ENCODE measurements around the gene FPR1.
A peak's percentile ranks its signal among the peaks of the same experiment; 100 is the strongest.
"Not testable (repeated sequence)": the region's sequence is repeated elsewhere in the genome, so short reads cannot be mapped to it uniquely, and the experiment has no call there.

The FPR1 gene

DNA sequence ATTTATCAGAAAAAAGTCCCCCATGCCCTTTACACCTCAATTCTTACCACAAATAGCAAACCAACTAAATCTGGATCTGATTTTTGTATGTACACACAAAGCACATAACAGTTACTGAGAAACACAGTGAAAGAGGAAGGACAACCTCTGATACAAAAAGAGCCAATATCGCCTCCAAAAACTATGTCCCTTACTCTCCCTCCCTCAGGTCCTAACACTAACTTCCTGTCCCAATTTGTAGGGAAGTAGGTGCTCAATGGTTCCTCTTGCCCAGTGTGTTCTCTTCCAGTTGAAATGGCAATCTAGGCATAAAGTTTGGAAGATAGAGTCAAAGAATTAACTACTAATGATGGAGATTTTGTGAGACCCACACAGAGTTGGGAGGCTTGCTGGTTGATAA is 27.5 kb upstream of the FPR1 start:
- DNase-seq = no peak

- peak; percentile 3 for DNase-seq
Observed at GRCh38 chr19:51777570-51778462, 26.1 kb upstream of the FPR1 start.

- DNase-seq = not testable (repeated sequence)
Observed at GRCh38 chr19:51776561-51776960, 24.9 kb upstream of the FPR1 start.

DNA sequence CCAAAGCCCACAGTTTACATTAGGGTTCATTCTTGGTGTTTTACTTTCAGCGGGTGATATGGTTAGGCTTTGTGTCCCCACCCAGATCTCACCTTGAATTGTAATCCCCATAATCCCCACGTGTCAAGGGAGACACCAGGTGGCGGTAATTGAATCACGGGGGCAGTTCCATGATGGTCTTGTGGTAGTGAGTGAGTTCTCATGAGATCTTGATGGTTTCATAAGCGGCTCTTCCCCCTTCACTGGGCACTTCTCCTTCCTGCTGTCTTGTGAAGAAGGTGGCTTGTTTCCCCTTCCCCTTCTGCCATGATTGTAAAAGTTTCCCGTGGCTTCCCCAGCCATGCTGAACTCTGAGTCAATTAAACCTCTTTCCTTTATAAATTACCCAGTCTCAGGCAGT is 21.3 kb upstream of the FPR1 start:
- DNase-seq = no peak

GRCh38 chr19:51771376-51772130 is 19.9 kb upstream of the FPR1 start:
- DNase-seq = no peak

DNA sequence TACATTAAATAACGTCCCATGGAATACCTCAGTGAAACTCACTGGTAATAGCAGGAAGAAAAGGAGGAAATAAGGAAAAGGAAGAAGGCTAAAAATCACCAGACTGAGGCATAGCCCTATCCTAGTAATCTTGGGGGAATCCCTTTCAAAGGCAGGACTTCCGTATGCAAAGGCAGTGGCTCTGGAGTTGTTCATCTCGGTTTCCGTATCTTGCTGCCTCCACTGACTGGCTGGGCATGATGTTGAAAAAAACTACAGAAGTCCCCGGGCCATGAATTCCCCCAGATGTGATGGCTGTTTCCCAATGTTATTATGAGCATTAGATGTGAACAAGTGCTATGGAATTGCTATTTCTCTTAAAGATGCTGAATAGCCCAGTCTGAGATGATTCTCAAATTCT is 14.8 kb upstream of the FPR1 start:
- DNase-seq = no peak

- no peak for DNase-seq
Observed at GRCh38 chr19:51765086-51765485, 13.4 kb upstream of the FPR1 start.

GRCh38 chr19:51761696-51762095 is 10.0 kb upstream of the FPR1 start:
- DNase-seq = no peak

GRCh38 chr19:51760697-51761356 is 9.1 kb upstream of the FPR1 start, which contains the start of gene FPR2:
Gene FPR2 (plus strand): TSS chr19:51761180. CDS start chr19:51768659, 7,479 bp downstream.
- no peak for DNase-seq

- no peak for DNase-seq
Observed at GRCh38 chr19:51755571-51755970, 3.9 kb upstream of the FPR1 start.

DNA sequence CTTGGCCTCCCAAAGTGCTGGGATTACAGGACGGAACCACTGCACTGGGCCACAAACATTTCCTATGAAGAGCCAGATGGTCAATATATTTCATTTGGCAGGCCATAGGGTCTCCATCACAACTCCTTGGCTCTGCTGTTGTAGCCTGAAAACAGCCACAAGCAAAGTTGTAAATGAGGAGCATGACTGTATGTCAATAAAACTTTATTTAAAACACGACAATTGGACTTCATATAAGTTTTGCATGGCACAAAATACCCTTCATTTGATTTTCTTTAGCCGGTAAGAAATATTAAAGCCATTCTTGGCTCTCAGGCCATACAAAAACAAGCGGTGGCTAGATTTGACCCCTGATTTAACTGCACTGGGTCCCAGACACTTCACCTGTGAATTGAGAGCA is 3.1 kb upstream of the FPR1 start:
- no peak for DNase-seq

- DNase-seq = no peak
Observed at GRCh38 chr19:51754109-51754508, 2.4 kb upstream of the FPR1 start.

DNA sequence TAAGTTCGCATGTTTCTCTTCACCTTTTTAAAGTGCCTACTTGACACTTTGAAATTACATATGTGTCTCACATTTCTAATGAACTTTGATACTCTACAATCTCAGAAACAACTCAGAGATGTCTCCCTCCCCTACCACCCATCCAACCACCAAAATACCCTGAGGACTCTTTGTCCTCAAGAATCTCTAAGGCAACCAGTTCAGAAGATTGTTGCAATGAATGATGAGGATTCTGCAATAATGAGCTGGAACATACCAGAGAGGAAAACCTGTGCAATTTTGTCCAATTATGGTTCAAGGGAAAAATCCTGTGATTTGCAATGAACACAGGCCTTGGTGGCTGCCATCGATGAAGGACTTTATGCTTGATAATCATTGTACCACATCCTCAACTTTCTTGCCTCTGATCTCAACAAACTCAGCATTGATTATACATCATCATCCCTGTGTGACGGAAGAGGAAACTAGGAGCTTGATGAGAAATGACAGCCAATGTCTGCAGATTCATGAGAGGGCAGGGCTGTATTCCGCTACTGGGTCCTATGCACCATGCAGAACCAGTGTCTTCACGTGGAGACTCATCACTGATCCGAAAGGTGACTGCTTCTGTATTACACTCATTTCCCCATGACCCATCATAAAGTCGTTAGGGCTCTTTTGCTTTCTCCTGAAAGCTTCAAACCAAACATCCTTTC is 1.1 kb downstream of the FPR1 start:
- no peak for DNase-seq

DNA sequence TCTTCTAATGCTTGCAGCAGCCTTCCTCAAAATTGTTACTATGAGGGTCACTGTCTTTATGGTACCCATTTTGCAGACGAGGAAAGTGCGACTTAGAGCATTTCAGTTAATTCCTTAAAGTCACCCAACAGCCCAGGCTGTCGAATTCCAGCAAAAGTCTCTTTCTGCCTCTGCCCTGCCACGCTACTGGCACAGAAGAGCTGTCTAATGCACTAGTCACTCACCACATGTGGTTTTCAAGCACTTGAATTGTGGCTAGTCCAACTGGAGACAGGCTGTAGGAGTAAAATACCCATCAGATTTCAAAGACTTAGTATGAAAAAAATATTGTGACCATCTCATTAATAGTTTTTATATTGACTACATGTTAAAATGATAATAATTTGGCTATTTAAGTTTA is 1.7 kb downstream of the FPR1 start:
- DNase-seq = no peak

- DNase-seq = no peak
Observed at GRCh38 chr19:51746731-51747130, 4.9 kb downstream of the FPR1 start.

DNA sequence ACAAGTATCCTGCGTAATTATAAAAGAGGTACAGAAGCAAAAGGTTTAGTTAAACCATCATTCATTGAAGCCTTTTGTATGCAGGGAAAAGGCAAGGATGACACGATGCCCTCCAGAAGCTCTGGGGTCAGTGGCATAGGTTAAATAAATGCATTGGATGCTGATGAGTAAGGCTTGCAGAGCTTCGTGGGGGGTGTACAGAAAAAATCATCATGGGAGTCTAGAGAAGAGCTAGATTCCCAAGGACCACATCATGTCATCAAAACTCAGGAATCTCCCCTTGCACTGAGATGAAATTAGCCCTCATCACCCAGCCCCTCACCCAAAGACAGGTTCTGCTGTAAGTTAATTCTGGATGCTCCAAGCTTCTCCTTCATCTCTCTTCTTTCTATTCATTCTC is 8.3 kb downstream of the FPR1 start:
- DNase-seq = no peak

DNA sequence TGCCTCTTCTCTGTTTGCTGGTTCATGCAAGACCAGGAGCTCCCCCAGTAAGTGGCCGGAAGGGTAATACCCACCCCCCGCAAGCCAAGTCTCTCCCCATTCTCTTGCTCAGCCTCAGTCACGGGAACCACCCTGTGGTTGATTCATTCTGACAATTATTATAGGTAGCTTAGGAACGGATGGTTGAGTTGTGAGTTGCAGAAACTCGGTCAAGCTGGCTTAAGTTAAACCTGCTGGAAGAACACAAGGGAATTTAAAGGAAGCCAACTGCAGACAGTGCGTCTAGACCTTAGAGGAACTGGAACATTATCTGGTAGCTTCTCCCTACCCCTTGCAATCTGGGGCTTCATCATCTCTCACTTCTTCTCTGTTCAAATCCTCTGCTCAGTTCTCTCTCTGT is 8.9 kb downstream of the FPR1 start:
- DNase-seq = no peak

GRCh38 chr19:51740356-51740755 is 11.3 kb downstream of the FPR1 start:
- no peak for DNase-seq

- no peak for DNase-seq
Observed at GRCh38 chr19:51739466-51740213, 12.0 kb downstream of the FPR1 start.

DNA sequence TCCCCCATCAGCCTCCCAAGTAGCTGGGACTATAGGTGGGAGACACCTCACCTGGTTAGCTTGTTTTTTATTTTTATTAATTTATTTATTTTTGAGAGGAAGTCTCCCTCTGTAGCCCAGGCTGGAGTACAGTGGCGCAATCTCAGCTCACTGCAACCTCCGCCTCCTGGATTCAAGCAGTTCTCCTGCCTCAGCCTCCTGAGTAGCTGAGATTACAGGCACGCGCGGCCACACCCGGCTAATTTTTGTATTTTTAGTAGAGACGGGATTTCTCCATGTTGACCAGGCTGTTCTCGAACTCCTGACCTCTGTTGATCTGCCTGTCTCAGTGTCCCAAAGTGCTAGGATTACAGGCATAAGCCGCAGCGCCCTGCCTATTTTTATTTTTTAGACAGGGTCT is 13.2 kb downstream of the FPR1 start:
- DNase-seq = not testable (repeated sequence)

DNA sequence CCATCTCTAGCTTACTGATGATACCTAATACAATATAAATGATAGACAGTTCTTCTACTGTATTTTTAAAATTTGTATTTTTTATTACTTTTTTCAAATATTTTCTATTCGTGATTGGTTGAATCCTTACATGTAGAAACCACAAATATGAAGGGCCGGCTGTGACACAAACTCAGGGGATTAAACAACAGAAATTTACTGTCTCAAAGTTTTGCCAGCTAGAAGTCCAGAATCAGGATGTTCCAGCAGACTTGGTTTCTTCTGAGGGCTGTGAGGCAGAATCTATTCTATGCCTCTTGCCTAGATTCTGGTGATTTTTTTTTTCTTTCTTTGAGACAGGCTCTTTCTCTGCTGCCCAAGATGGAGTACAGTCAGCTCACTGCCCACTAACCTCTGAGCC is 13.8 kb downstream of the FPR1 start:
- DNase-seq = no peak

- no peak for DNase-seq
Observed at GRCh38 chr19:51737389-51737788, 14.3 kb downstream of the FPR1 start.
